Measurements from ENCODE around the gene STX7. TPM values are rescaled to one million over a fixed set of nuclear protein-coding genes. Genes with fewer than 3 reads are reported as not detected.

The STX7 gene
- total RNA-seq, 4 donors from 2014 or later, result 23.7 to 34.1 (median 26.8) TPM

- TF ChIP-seq POLR2A (IDR thresholded peaks at IDR 0.05), result no peak
- TF ChIP-seq, protein P1, sequence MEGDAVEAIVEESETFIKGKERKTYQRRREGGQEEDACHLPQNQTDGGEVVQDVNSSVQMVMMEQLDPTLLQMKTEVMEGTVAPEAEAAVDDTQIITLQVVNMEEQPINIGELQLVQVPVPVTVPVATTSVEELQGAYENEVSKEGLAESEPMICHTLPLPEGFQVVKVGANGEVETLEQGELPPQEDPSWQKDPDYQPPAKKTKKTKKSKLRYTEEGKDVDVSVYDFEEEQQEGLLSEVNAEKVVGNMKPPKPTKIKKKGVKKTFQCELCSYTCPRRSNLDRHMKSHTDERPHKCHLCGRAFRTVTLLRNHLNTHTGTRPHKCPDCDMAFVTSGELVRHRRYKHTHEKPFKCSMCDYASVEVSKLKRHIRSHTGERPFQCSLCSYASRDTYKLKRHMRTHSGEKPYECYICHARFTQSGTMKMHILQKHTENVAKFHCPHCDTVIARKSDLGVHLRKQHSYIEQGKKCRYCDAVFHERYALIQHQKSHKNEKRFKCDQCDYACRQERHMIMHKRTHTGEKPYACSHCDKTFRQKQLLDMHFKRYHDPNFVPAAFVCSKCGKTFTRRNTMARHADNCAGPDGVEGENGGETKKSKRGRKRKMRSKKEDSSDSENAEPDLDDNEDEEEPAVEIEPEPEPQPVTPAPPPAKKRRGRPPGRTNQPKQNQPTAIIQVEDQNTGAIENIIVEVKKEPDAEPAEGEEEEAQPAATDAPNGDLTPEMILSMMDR (IDR thresholded peaks at IDR 0.05), result no peak
- Histone ChIP-seq H3K27me3 (peaks cover 0 to 50% (median 0%) of the 10 kb centered on the region in 4 donors), H3K9me3 (no peaks in the 10 kb centered on the region), H3K4me3 (no peak overlapping the region), H3K36me3 (no peaks in the 10 kb centered on the region), H3K27ac (no peak overlapping the region), H3K4me1 (peaks cover 0 to 4% (median 0%) of the 10 kb centered on the region in 3 donors)
- intact Hi-C loops (cut with DNase I), result no loop called here
- 49 to 71% methylated on average over 6 of the region's 6 CpGs for WGBS, 2 donors
- DNase-seq, result no peak
Measured at GRCh38 chr6:132527791-132528190, 14.9 kb upstream of the STX7 start.

- no peak for DNase-seq
- intact Hi-C loops (cut with DNase I), result no loop called here
- 51 to 57% methylated on average over 2 of the region's 2 CpGs for WGBS, 2 donors
Measured at GRCh38 chr6:132526461-132526860, 13.5 kb upstream of the STX7 start.

GRCh38 chr6:132525866-132526265 lies 12.9 kb upstream of the STX7 start:
- H3K27me3 ChIP-seq, result peaks cover 0 to 50% (median 0%) of the 10 kb centered on the region in 4 donors
- H3K9me3 ChIP-seq, result no peaks in the 10 kb centered on the region
- peaks cover 0 to 4% (median 0%) of the 10 kb centered on the region in 3 donors for H3K4me1 ChIP-seq
- no peak overlapping the region for H3K27ac ChIP-seq
- TF ChIP-seq, protein P1 (IDR thresholded peaks at IDR 0.05), result no peak
- TF ChIP-seq POLR2A (IDR thresholded peaks at IDR 0.05), result no peak
- no peaks in the 10 kb centered on the region for H3K36me3 ChIP-seq
- intact Hi-C loops (cut with DNase I), result no loop called here
- no peak for DNase-seq
- no peak overlapping the region for H3K4me3 ChIP-seq
- WGBS, 2 donors, result 64 to 91% methylated on average over 4 of the region's 4 CpGs

More at GRCh38 chr6:132526461-132526860, 13.5 kb upstream of the STX7 start:
- Histone ChIP-seq H3K4me3 (no peak overlapping the region), H3K27ac (no peak overlapping the region), H3K36me3 (no peaks in the 10 kb centered on the region), H3K27me3 (peaks cover 0 to 50% (median 0%) of the 10 kb centered on the region in 4 donors), H3K4me1 (peaks cover 0 to 4% (median 0%) of the 10 kb centered on the region in 3 donors), H3K9me3 (no peaks in the 10 kb centered on the region)
- TF ChIP-seq, protein P1 (IDR thresholded peaks at IDR 0.05), result no peak
- no peak for TF ChIP-seq POLR2A (IDR thresholded peaks at IDR 0.05)

GRCh38 chr6:132524646-132525045 lies 11.7 kb upstream of the STX7 start:
- Histone ChIP-seq H3K4me1 (no peaks in the 10 kb centered on the region), H3K27ac (no peak overlapping the region), H3K27me3 (peaks cover 0 to 43% (median 0%) of the 10 kb centered on the region in 4 donors), H3K36me3 (no peaks in the 10 kb centered on the region), H3K9me3 (no peaks in the 10 kb centered on the region), H3K4me3 (no peak overlapping the region)
- TF ChIP-seq POLR2A (IDR thresholded peaks at IDR 0.05), result no peak
- DNase-seq, result no peak
- intact Hi-C loops (cut with DNase I), result no loop called here
- WGBS, 2 donors, result 60 to 73% methylated on average over 5 of the region's 5 CpGs

- no peaks in the 10 kb centered on the region for H3K9me3 ChIP-seq
- 52 to 72% methylated on average over 2 of the region's 2 CpGs for WGBS, 2 donors
- H3K4me3 ChIP-seq, result no peak overlapping the region
- H3K27me3 ChIP-seq, result peaks cover 0 to 14% (median 0%) of the 10 kb centered on the region in 4 donors
- no peak overlapping the region for H3K27ac ChIP-seq
- intact Hi-C loops (cut with DNase I), result no loop called here
- H3K4me1 ChIP-seq, result no peaks in the 10 kb centered on the region
- no peaks in the 10 kb centered on the region for H3K36me3 ChIP-seq
- no peak for DNase-seq
- no peak for TF ChIP-seq POLR2A (IDR thresholded peaks at IDR 0.05)
- TF ChIP-seq, protein P1 (IDR thresholded peaks at IDR 0.05), result no peak
Measured at GRCh38 chr6:132520953-132521352, 8.0 kb upstream of the STX7 start.

- H3K4me1 ChIP-seq, result peaks cover 8 to 30% (median 16%) of the 10 kb centered on the region in 3 donors
- no peaks in the 10 kb centered on the region for H3K9me3 ChIP-seq
- no peak overlapping the region for H3K27ac ChIP-seq
- H3K27me3 ChIP-seq, result no peaks in the 10 kb centered on the region
- H3K4me3 ChIP-seq, result no peak overlapping the region
- H3K36me3 ChIP-seq, result no peaks in the 10 kb centered on the region
- DNase-seq, result no peak
- intact Hi-C loops (cut with DNase I), result no loop called here
- WGBS, 2 donors, result 64 to 74% methylated on average over 2 of the region's 2 CpGs
- TF ChIP-seq POLR2A (IDR thresholded peaks at IDR 0.05), result no peak
- TF ChIP-seq, protein P1 (IDR thresholded peaks at IDR 0.05), result no peak
Measured at GRCh38 chr6:132515386-132515785, 2.5 kb upstream of the STX7 start.

All from esophagus squamous epithelium (tissue), 5 donors.